Activated T-cell treated with anti-CD3 and anti-CD28 coated beads for 4 hours (primary cell): ENCODE data around the gene FFAR4.
A peak's percentile ranks its signal among the peaks of the same experiment; 100 is the strongest.
"Not testable (repeated sequence)": the region's sequence is repeated elsewhere in the genome, so short reads cannot be mapped to it uniquely, and the experiment has no call there.

Experiments used
- DNase-seq: peaks from one replicate; pipeline ENCODE4 v3.0.0-alpha.2; 2020

The FFAR4 gene

DNA sequence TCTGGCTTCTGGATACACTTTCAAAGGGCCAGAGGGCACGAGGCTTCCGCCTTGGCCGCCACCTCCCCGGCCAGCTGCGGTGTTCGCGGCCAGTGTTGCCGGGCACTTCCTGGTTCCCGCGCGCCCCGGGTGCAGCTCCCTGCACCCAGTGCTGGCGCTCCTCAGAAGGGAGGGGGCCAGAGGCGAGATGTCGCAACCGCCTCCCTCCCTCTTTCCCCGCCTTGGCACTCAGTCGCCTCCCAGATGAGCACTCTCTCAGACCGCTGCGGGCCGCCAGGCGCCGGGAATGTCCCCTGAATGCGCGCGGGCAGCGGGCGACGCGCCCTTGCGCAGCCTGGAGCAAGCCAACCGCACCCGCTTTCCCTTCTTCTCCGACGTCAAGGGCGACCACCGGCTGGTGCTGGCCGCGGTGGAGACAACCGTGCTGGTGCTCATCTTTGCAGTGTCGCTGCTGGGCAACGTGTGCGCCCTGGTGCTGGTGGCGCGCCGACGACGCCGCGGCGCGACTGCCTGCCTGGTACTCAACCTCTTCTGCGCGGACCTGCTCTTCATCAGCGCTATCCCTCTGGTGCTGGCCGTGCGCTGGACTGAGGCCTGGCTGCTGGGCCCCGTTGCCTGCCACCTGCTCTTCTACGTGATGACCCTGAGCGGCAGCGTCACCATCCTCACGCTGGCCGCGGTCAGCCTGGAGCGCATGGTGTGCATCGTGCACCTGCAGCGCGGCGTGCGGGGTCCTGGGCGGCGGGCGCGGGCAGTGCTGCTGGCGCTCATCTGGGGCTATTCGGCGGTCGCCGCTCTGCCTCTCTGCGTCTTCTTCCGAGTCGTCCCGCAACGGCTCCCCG is at the start of gene FFAR4:
TSS of gene FFAR4 (plus strand) at position 231 of the 842 bp plus-strand sequence. CDS start at position 287, 56 bp downstream.
- DNase-seq: no peak

DNA sequence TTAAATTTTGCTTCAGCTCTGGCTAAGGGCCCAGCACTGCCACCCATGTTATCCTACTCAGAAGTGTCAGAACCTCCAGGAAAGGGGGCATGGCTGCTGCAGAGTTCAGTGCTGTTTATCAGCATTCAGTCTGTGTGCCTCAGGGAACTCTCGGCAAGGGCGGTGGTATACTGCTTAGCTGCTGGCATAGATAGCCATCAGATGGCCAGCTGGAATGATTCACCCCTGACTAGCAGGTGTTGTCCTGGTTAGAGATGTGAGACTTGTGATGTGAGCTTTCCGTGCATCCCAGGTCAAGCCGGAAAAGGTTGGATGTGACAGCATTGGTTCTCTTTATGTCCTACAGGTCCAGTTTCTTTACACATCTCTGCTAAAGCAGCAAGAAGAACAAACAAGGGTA is 47.9 kb upstream of the FFAR4 start:
- no peak for DNase-seq

DNA sequence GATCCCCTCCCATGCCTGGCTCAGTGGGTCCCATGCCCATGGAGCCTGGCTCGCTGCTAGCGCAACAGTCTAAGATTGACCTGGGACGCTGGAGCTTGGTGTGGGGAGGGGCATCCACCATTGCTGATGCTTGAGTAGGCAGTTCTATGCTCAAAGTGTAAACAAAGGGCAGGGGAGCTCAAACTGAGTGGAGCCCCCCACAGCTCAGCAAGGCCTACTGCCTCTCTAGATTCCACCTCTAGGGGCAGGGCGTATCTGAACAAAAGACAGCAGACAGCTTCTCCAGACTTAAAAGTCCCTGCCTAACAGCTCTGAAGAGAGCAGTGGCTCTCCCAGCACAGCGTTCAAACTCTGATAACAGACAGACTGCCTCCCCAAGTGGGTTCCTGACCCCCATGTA is 31.2 kb upstream of the FFAR4 start:
- DNase-seq: no peak

DNA sequence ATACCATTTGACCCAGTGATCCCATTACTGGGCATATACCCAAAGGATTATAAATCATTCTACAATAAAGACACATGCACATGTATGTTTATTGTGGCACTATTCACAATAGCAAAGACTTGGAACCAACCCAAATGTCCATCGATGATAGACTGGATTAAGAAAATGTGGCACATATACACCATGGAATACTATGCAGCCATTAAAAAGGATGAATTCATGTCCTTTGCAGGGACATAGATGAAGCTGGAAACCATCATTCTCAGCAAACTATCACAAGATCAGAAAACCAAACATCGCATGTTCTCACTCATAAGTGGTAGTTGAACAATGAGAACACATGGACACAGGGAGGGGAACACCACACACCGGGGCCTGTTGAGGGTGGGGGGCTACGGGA is 25.6 kb upstream of the FFAR4 start:
- not testable (repeated sequence) for DNase-seq

DNA sequence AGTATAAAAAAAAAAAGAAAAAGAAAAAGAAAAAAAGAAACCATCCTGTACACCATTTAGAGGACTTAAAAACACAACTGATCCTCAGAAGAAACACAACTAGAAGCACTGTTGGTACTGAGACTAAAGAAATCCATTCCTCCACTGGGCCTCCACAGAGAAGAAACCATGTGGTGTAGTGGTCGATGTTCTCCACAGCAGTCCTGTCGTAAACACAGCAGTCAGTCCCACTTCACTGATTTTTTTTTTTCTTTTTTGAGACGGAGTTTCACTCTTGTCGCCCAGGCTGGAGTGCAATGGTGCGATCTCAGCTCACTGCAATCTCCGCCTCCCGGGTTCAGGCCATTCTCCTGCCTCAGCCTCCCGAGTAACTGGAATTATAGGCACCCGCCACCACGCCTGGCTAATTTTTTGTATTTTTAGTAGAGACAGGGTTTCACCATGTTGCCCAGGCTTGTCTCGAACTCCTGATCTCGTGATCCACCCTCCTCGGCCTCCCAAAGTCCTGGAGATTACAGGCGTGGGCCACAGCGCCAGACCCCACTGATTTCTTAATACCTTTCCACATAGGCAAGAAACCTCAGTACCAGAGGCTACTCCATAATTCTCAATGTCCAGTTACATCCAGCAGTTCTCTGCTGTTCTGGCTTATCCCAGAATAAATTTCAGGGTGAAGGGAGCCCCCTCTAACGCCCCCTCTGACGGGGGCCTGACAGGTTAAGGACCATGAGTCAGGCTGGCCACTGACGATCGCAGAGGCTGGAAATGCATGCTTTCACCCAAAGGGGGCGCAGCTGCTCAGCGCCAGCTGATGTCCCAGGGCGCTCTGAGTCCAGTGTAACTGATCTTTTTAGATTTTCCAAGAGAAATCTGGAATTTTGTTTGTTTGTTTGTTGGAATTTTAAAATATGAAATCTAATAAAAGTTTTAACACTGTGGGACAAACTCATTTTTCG is 24.8 kb upstream of the FFAR4 start:
- DNase-seq: no peak

DNA sequence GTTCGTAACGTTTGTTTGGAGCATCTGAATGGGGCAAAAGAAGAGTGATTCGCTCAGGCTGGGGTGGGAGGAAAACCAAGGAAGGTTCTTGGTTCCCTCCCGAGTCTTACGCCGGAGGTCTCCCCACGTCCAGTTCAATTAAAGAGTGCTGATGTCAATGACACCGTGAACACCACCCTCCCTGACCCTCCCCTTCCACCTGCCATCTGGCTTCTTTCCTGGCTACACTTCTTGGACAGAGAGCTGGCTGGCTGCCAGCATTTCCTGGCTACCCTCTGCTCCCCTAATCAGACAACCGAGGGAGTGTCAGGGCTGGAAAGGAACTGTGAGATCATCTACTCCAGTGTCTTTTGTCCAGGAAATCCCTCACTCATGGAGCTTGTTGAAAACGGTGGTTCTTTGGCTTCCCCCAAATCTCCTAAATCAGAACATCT is 24.1 kb upstream of the FFAR4 start:
- no peak for DNase-seq

DNA sequence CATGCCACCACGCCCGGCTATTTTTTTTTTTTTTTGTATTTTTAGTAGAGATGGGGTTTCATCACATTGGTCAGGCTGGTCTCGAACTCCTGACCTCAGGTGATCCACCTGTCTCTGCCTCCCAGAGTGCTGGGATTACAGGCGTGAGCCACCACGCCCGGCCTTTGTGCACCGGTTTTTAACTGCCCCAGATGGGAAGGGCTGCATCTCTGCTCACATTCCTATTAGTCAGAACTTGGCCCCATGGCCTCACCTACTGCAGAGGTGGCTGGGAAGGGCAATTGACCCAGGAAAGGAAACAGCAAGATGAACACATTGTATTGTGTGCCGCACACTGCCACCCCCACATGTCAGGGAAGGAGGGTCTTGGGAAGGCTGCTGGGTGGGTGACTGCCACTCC is 19.5 kb upstream of the FFAR4 start:
- not testable (repeated sequence) for DNase-seq

DNA sequence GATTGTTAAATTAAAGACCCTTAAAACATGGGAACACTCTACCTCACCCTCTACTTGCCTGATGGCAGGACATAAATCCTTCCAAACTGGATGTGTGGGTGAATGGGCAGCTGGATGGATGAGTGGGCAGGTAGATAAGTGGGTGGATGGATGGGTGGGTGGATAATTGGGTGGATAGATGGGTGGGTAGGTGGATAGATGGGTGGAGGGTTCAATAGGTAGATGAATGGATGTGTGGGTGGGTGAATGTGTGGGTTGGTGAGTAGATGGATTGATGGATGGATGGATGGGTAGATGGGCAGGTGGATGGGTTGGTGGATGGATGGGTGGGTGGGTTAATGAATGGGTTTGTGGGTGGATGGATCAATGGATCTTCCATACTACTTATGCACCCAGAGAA is 18.9 kb upstream of the FFAR4 start:
- DNase-seq: no peak

DNA sequence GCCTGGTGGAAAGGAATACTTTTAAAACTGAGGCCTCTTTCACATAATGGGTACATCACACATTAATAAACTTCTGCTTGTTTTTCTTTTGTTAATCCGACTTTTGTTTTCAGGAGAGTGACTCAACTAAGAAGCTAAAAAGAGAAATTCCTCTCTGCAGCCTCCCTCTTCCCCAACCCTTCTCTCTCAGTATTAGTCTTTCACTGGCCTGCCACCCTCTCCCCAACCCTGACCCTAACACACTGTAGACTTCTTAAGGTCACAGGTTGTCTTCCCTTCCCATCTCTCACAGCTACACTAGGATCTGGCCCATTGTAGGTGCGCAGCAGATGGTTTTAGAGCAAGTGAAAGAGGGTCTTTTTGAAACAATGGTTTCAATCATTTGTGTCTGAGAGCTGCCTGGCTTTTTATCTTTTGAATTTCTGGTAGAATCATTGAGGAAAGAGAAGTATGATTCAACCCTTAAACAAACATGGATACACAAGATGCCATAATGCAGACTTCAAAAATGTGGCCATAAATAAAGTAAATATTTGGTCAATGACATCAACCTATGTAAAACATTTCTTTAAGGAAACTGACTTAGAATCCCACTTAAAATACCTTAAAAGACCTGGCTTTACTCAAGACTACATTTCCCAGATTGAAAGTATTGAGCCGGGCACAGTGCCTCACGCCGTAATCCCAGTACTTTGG is 17.9 kb upstream of the FFAR4 start:
- DNase-seq: no peak

DNA sequence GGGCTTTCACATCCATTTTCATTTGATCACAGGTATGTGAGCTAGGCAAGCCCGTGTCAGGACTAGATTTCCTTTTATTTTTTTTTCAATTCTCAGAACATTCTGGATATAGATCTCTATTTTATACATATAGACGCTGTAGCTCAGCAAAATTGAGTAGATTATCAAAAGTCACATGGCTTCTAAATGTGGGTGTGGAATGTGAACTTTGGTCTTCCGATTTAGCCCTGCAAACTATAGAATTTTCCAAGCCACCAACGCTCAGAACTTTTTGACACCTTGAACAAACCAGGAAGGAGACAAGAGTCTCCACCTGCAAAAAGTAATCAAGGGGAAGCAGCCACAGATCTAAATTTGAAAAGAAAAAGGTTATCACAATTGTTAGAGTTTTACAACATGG is 15.9 kb upstream of the FFAR4 start:
- no peak for DNase-seq

DNA sequence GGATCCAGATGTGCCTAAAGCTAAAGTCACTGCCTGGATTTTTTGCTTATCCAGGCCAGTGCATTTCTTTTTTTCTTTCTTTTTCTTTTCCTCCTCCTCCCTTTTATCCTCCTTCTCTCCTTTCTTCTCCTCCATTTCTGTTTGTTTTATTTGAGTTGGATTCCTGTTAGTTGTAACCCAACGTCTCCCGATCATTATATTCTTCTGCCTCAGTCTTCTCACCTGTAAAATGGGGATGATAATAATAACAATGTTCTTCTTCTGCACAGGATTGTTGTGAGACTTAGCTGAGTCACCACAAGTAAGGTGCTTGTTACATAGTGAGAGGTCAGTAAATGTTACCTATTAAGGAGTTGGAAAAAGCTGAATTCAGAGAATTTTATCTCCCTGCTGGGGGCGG is 13.7 kb upstream of the FFAR4 start:
- DNase-seq: no peak

DNA sequence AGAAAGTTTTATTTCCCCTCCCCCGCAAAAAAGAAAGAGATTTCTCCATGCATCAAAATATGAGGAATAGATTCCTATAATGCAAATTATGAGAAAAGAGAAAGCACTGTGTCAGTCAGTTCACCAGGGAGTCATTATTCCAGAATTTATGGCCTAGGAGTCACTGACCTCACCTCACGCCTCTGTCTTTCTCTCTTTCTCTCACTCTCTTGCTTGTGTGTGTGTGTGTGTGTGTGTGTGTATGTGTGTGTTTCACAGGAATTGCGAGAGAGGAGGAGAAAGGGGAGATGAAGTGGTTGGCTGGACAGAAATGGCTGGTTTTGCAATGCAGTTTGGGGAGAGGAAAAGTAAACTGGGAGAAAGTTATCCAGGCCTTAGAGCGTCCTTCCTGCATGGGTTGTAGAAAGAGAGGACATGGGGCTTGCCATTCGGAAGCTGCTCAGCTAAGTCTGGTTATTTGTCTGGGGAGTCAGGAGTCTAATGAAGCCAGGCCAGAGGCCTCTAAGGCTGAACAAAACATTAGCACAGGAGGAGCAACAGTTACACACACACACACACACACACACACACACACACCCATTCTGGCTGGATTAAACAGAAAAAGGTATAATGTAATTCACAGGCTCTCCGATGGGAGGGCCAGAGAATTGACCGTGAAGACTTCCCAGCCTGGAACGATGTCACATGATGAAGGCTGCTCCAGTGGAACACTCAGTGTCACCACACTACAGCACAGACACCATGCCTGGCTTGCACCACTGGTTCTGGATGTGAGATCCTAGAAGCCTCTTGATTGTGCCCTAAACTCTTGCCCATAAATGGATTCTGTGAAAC is 12.8 kb upstream of the FFAR4 start:
- DNase-seq: no peak

DNA sequence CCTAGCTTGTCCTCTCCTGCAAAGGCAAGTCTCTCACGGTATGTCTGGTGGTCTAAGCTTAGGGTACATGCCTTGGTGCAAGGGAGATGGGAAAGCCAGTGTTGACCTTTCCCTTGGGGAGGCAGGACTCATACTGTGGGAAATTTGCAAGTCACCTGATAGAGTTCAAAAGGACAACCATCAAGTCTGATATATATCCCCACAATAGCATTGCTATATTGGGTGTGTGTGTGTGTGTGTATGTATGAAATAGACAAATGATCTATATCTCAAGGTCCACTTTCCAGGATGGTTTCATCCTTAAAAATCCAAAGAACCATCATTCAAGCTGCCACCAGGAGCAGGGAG is 12.2 kb upstream of the FFAR4 start:
- no peak for DNase-seq

DNA sequence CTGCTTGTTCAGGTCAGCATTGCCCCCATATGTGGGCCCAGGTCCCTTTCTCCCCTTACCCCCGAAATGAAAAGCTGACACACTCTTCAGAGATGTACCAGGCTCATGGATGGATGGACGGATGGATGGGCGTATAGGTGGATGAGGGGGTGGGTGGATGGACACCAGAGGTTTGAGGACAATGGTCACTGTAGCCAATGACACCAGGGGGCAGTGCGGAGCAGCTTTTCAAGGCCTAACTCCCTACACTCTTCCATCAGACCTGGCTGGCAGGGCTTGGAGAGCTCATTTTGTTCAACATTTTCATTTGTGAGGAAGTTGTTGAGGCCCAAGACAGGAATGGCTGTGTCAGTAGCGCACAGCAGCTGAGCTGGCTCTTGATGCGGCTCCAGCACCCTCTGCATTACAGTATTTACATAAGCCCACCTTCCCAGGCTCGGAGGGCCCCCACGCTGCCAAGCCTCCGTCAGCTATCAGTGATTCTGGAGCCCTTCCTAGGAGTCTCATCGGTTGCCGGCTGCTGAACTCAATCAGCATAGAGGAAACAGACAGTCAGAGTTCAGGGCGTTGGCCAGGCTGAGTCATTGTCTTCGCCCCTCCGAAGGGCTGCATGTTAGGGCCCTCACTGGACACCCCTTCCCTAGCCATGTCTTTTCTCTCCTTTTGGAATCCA is 11.6 kb upstream of the FFAR4 start:
- DNase-seq: peak; percentile 9

DNA sequence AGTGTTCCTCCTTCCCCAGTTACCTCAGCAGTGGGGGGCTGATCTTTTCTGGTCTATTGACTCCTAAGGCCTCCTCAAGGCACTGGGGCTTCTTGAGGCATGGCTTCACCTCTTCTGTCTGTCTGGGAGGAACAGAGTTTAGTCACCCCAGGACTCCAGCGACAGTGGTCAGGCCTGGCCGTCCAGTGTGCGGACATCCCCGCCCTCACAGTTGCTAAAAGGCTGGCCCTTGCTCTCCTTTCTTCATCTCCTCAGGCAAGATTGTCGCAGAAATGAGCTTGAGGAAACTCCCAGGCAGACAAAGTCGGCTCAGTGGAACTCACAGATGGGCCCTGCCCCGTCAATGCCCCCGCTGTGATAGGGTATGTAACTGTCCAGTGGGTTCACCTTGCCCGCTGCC is 7.0 kb upstream of the FFAR4 start:
- no peak for DNase-seq

DNA sequence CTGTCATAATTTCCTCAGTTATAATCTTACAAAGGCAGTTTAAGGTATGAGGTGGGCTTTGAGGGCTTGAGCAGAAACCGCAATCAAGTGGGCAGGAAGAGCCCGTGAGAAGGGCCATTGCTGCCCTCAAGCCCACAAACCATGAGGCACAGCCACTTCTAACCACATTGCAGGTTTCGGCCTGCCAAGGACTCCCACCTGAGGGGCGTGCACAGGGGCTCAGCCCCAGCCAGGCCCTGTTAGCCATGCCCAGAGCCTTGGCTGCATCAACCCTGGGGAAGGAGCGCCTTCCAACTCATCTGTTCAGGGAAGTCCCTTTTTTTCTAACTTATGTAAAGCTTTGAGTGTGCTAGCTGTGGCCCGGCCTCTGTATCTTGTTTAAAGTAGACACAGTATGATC is 5.9 kb upstream of the FFAR4 start:
- DNase-seq: no peak

DNA sequence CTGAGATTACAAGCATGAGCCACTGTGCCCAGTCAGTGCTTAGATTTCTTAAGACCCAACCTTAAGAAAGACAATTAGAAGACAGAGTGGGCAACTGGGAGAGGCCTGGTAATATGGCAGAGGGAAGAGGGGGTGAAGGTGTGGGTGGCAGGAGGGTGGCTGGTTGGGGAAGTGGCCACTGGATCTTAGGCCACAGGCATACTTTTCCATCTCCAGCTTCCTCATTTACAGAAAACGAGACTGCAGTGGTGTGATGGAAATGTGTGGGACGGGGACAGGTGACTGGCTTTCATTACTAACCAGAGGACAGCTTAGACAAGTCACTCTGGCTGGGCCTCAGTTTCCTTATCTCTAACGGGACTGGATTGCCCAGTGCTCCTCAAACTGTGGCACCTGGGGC is 1.0 kb upstream of the FFAR4 start:
- no peak for DNase-seq

DNA sequence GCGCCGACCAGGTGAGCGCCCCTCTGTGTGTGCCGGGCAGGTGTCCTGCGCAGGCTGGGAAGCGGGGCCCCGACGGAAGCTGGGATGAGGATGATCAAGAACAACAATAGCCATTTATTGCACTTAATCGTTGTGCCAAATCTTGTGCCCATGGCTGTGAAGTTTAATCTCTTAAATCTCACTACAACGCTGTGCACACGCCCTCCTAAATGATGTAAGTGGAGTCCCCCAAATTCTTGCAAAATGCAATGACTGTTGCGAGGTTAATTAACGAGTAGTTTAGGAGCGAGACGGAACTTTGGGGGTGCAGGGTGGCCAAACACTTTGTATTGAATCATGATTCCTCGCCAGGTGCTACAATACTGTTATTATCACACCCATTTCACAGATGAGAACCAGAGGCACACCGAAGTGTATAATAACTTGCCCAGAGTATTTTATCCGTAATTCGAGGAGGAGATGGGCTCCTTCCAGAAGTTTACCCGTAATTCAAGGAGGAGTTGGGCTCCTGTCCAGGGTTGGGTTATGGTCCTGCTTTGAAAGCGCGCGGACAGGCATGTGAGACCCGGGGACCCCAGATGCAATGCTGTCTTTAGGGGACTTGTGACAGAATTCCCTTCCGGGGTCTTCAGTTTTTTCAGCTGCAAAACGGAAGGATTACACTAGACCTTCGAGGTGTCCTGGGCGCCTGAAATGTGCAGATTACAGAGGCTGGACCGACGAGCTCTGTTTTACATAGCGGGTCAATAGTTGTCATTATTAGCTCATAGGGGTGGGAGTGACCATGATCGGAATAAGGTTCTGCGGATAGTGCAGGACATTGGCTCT is 1.0 kb downstream of the FFAR4 start:
- DNase-seq: no peak

DNA sequence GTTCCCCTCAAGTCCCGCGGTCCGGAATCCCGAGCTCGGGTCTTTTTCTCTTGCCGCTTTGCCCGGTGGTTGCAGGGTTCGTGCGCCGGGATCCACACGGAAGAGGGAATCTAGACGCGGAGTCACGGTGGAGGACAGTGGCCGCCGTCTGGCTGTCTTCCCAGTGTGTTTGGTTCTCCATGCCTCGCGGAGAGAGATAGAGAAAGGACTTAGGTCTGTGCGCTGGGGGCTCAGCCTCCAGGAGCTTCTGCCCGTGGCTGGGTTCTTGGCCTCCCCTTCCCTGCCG is 1.6 kb downstream of the FFAR4 start:
- DNase-seq: no peak

DNA sequence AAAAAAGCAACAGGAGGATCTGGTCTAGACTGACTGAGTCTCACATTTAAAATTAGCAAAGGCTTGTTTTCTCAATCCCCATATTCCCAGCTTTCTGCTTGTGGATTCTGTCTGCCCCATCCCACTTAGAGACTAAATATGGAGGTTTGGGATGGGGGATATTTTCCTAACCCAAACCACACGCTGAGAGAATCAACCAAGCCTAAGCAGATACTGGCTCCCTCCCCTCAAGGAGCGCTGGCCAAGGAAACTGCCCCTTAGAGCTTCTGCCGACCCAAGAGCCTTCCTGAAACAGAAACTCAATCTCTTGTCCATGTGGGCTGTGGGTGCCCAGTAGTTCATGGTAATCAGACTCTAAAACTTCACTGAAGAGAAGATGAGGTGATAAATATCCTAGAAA is 3.9 kb downstream of the FFAR4 start:
- no peak for DNase-seq

DNA sequence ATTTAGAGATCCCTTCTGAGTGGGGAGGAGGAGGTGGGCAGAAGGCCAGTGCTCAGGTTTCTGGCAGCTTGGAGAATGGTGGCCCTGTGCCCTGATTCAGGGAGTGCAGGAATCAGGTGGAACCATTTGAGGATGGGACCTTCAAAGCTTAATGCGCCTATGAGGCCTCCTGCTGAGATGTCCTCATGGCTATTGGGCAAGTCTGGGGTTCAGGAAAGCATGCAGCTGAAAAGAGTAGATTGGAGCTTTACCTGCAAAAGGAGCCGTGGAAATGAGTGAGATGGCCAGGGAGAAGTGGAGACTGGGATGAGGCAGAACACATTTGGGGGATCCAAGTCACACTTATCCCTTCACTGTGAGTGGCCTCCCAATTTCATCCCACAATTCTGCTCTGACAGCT is 6.1 kb downstream of the FFAR4 start:
- DNase-seq: no peak
